ENCODE measurements around the gene DOCK1. TPM values are rescaled to one million over a fixed set of nuclear protein-coding genes. Genes with fewer than 3 reads are reported as not detected.

The DOCK1 gene
- total RNA-seq, 1 donor from 2014 or later = 57.8 TPM

DNA sequence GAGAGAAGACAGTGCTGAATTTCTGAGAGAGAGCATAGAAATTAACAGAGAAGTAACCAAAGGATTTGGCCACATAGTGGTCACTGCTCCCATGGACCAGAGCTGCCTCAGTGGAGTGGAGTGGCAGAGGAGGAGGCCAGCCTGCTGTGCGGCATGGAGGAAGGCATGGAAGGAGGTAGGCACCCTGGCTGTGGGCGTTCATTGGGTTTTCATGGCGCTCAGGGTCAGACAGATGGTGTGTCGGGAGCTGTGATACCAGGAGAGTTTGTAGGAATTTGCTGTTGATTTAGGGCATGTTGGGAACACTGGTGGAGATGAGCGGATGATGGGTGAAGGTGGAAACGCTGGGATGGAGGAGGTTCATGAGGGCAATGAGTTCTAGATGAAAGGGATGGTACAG is 370.0 kb downstream of the DOCK1 start:
- H3K36me3 Mint-ChIP-seq (ENCODE audit: low read depth) = peaks cover 3% of the 10 kb centered on the region
- DNase-seq (ENCODE audit: low spot score) = no peak
- peaks cover 29% of the 10 kb centered on the region for H3K4me1 Mint-ChIP-seq (ENCODE audit: low read depth)
- no peak overlapping the region for H3K27ac Mint-ChIP-seq (ENCODE audit: unreplicated experiment)
- no peak overlapping the region for H3K4me3 Mint-ChIP-seq (ENCODE audit: unreplicated experiment)
- no peaks in the 10 kb centered on the region for H3K9me3 Mint-ChIP-seq (ENCODE audit: low read depth)
- no peak for TF ChIP-seq CTCF (IDR thresholded peaks at IDR 0.05)
- H3K27me3 Mint-ChIP-seq (ENCODE audit: low read depth) = no peaks in the 10 kb centered on the region

DNA sequence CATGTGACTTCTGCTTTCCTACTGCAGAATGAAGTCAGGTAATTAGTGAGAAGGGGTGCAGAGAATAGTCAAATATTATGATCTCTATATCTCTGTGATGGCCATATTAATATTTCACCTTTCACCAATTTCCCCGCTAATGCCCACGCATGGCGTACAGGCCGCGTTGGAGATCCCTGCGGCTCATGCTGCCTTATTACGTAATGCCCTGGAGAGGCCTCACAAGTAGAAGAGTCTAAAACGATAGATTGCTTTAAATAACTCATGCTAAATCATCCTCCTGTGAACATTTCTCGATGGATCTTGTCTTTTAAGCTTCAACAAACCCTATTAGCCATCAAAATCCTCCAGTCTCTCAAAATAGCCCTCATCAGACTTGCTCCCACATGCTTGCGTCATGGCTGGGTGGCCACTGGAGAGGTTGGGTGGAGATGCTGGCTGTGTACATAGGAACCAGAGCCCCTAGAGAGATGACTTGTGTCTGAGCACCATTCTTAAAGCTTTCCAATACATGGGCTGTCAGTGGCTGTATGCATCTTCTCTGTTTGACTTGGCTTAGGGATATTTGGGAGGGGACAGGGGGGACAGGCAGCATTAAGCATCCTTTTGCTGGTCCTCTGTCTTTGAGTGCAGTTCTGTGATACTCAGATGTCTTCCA is 370.7 kb downstream of the DOCK1 start:
- Mint-ChIP-seq H3K27me3 (ENCODE audit: low read depth) (no peaks in the 10 kb centered on the region), H3K27ac (ENCODE audit: unreplicated experiment) (no peak overlapping the region), H3K4me1 (ENCODE audit: low read depth) (peaks cover 29% of the 10 kb centered on the region), H3K36me3 (ENCODE audit: low read depth) (peaks cover 4% of the 10 kb centered on the region), H3K4me3 (ENCODE audit: unreplicated experiment) (no peak overlapping the region), H3K9me3 (ENCODE audit: low read depth) (no peaks in the 10 kb centered on the region)
- no peak for TF ChIP-seq CTCF (IDR thresholded peaks at IDR 0.05)
- DNase-seq (ENCODE audit: low spot score) = no peak

GRCh38 chr10:127276794-127277462 is 371.7 kb downstream of the DOCK1 start:
- DNase-seq (ENCODE audit: low spot score) = no peak
- H3K9me3 Mint-ChIP-seq (ENCODE audit: low read depth) = no peaks in the 10 kb centered on the region
- TF ChIP-seq CTCF (IDR thresholded peaks at IDR 0.05) = no peak

GRCh38 chr10:127278001-127278400 is 372.8 kb downstream of the DOCK1 start:
- no peak overlapping the region for H3K4me3 Mint-ChIP-seq (ENCODE audit: unreplicated experiment)
- peaks cover 29% of the 10 kb centered on the region for H3K4me1 Mint-ChIP-seq (ENCODE audit: low read depth)
- peak; percentile 24 for TF ChIP-seq CTCF (IDR thresholded peaks at IDR 0.05)
- no peaks in the 10 kb centered on the region for H3K27me3 Mint-ChIP-seq (ENCODE audit: low read depth)
- H3K27ac Mint-ChIP-seq (ENCODE audit: unreplicated experiment) = peak overlapping the region; percentile 60
- H3K36me3 Mint-ChIP-seq (ENCODE audit: low read depth) = peaks cover 6% of the 10 kb centered on the region
- no peak for DNase-seq (ENCODE audit: low spot score)
- H3K9me3 Mint-ChIP-seq (ENCODE audit: low read depth) = no peaks in the 10 kb centered on the region

More at GRCh38 chr10:127276794-127277462, 371.7 kb downstream of the DOCK1 start:
- H3K27me3 Mint-ChIP-seq (ENCODE audit: low read depth) = no peaks in the 10 kb centered on the region
- peaks cover 29% of the 10 kb centered on the region for H3K4me1 Mint-ChIP-seq (ENCODE audit: low read depth)
- H3K27ac Mint-ChIP-seq (ENCODE audit: unreplicated experiment) = peak overlapping the region; percentile 18
- no peak overlapping the region for H3K4me3 Mint-ChIP-seq (ENCODE audit: unreplicated experiment)
- H3K36me3 Mint-ChIP-seq (ENCODE audit: low read depth) = peaks cover 6% of the 10 kb centered on the region

DNA sequence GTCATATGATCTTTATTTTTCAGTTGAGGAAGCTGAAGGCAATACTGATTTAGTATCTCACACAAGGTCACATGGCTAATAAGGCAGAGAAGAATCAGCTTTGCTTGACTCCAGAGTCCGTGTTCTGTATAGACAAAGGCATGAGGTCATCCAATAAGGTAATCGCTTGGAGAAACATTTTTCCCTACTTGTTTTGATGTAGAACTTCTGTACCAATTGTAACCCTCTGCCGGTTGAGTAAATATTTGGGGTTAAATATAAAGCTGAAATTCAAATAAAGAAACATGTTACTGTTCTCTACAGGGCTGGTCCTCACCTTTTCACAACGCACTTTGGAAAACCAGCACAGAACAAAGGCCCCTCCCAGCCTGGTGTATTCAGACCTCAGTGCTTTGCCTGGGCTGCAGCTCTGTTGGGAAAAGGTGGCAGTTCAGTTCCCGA is 374.1 kb downstream of the DOCK1 start:
- Mint-ChIP-seq H3K4me1 (ENCODE audit: low read depth) (peaks cover 29% of the 10 kb centered on the region), H3K4me3 (ENCODE audit: unreplicated experiment) (no peak overlapping the region), H3K27me3 (ENCODE audit: low read depth) (no peaks in the 10 kb centered on the region), H3K36me3 (ENCODE audit: low read depth) (peaks cover 4% of the 10 kb centered on the region), H3K27ac (ENCODE audit: unreplicated experiment) (no peak overlapping the region), H3K9me3 (ENCODE audit: low read depth) (no peaks in the 10 kb centered on the region)
- DNase-seq (ENCODE audit: low spot score) = no peak
- no peak for TF ChIP-seq CTCF (IDR thresholded peaks at IDR 0.05)
